ENCODE results near the gene EVX2. TPM values are rescaled to one million over a fixed set of nuclear protein-coding genes. Genes with fewer than 3 reads are reported as not detected.

Gene EVX2
- total and polyA plus RNA-seq, 2 of the 13 experiments (the other 11 are each of a cell fraction or from before 2014, with no cell fraction given) = not detected

DNA sequence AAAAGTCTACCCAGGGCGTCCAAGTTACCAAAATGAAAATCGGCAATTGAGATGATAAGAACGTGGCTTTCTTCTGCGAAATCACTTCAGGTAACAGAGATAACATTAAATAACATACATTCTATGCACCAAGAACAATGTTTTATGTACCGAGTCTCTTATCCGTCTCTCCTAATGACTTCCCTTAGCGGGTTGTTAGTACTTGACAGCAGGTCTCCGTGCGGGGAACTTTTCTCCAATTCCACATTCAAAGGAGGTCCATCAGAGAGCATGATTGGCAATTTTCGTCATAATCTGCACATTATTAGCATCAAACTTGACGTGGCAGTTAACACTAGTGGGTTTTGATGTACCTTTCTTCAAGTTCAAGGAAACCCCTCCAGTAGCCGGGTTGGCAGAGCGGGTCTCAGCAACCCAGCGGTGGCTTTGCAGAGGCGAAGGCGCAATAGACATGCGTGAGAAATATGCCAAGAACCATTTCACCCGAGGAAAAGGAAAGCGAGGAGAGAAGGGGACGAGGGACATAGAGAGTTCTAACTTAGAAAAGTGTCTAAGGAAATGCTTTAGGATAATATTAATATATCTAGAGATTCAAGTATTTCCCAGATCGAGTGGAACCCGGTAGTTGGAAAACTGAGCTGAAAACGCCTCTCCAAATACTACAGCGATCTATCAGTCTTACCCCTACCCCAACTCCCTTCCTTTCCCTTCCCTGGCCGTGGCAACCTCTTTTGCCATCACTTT lies 5.0 kb downstream of the EVX2 start:
- no peak for ATAC-seq
- no peak for FAIRE-seq
- H3K36me3 ChIP-seq (replicated peaks in 1 of 2; ENCODE audit: control insufficient read depth in 1 of 2, insufficient read depth in 2 of 2, low read length in 2 of 2) = no peaks in the 10 kb centered on the region
- H3K4me1 ChIP-seq (ENCODE audit: insufficient read depth, low read length) = no peaks in the 10 kb centered on the region
- DNase-seq (ENCODE audit: low spot score) = no peak
- H3K9ac ChIP-seq (ENCODE audit: insufficient read depth, low read depth, low read length) = no peak overlapping the region
- peaks cover 0 to 73% of the 10 kb centered on the region in 2 experiments; a peak in 4 of 5 replicates for H3K27me3 ChIP-seq (ENCODE audit: control insufficient read depth in 1 of 2, insufficient read depth in 2 of 2, low read length in 2 of 2)
- no peak overlapping the region for H3K4me2 ChIP-seq (ENCODE audit: low read depth, low read length)
- TF ChIP-seq RFXANK (CRISPR knock-in tag; IDR thresholded peaks at IDR 0.05) = no peak
- no peak for TF ChIP-seq ZBTB25 (CRISPR knock-in tag; IDR thresholded peaks at IDR 0.05)
- no peak for TF ChIP-seq TARDBP (CRISPR knock-in tag; IDR thresholded peaks at IDR 0.05)
- ChIA-PET POLR2A (no interaction called here), CTCF (ENCODE audit: low intra/inter-chr PET ratio, low total read pairs) (no interaction called here)
- H3K27ac ChIP-seq (ENCODE audit: extremely low read length, insufficient read depth, low read length) = no peak overlapping the region
- 34% methylated on average over 25 of the region's 25 CpGs for WGBS (ENCODE audit: low lambda C conversion rate)
- in situ Hi-C loops (cut with HindIII; ENCODE audit: extremely low pct_ligation_motif_present, low pct_unique_long_range_greater_than_20kb) = no loop called here
- intact Hi-C loops (cut with micrococcal nuclease; ENCODE audit: unreplicated experiment) = no loop called here
- H4K20me1 ChIP-seq (ENCODE audit: insufficient read depth, low read length) = no peaks in the 10 kb centered on the region
- H3K9me3 ChIP-seq (ENCODE audit: low read length) = no peaks in the 10 kb centered on the region
- no peak overlapping the region for H3K4me3 ChIP-seq (replicated peaks in 1 of 3; ENCODE audit: insufficient read depth in 1 of 3, low read depth in 2 of 3, low read length in 3 of 3)
- H2AFZ ChIP-seq (ENCODE audit: low read length) = no peak overlapping the region
- no TSS peak for BruUV-seq (replicated peaks)
- H3K79me2 ChIP-seq (ENCODE audit: insufficient read depth, low read length) = no peaks in the 10 kb centered on the region

DNA sequence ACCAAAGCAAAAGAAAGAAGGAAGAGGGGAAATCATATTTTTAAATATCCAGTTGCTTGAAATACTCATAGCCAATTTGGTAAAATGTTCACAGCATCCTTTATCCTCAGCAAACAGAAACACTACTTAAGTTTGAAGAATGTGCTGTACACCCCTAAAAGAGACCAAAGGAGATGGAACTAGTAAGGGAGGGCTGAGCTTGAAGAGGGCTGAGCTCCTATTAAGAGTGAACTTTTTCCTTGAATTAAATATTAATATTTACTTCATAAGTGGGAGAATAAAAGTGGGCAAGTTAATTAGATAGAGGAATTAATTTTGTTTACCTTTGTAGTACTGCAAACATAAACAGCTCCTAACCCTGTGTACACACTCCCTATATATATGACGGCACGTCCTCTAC lies 7.0 kb downstream of the EVX2 start:
- POLR2A ChIA-PET = no interaction called here
- Histone ChIP-seq H2AFZ (ENCODE audit: low read length) (no peak overlapping the region), H3K27ac (ENCODE audit: extremely low read length, insufficient read depth, low read length) (no peak overlapping the region), H3K9ac (ENCODE audit: insufficient read depth, low read depth, low read length) (no peak overlapping the region), H3K27me3 (ENCODE audit: control insufficient read depth in 1 of 2, insufficient read depth in 2 of 2, low read length in 2 of 2) (peaks cover 6 to 73% of the 10 kb centered on the region in 2 experiments), H3K4me3 (replicated peaks in 1 of 3; ENCODE audit: insufficient read depth in 1 of 3, low read depth in 2 of 3, low read length in 3 of 3) (no peak overlapping the region), H3K36me3 (replicated peaks in 1 of 2; ENCODE audit: control insufficient read depth in 1 of 2, insufficient read depth in 2 of 2, low read length in 2 of 2) (no peaks in the 10 kb centered on the region), H3K79me2 (ENCODE audit: insufficient read depth, low read length) (no peaks in the 10 kb centered on the region), H3K4me2 (ENCODE audit: low read depth, low read length) (no peak overlapping the region), H3K9me3 (ENCODE audit: low read length) (no peaks in the 10 kb centered on the region), H4K20me1 (ENCODE audit: insufficient read depth, low read length) (no peaks in the 10 kb centered on the region), H3K4me1 (ENCODE audit: insufficient read depth, low read length) (no peaks in the 10 kb centered on the region)
- CTCF ChIA-PET (ENCODE audit: low intra/inter-chr PET ratio, low total read pairs) = no interaction called here
- WGBS (ENCODE audit: low lambda C conversion rate) = 25% methylated on average over 2 of the region's 2 CpGs
- FAIRE-seq (no peak), DNase-seq (ENCODE audit: low spot score) (no peak), ATAC-seq (no peak)
- intact Hi-C loops (cut with micrococcal nuclease; ENCODE audit: unreplicated experiment) (no loop called here), in situ Hi-C loops (cut with HindIII; ENCODE audit: extremely low pct_ligation_motif_present, low pct_unique_long_range_greater_than_20kb) (no loop called here)
- BruUV-seq (replicated peaks) = no TSS peak
- TF ChIP-seq HDAC1 (CRISPR knock-in tag; IDR thresholded peaks at IDR 0.05) = no peak
- no peak for TF ChIP-seq ZSCAN30 (CRISPR knock-in tag; IDR thresholded peaks at IDR 0.05)
- no peak for TF ChIP-seq ZNF333 (CRISPR knock-in tag; IDR thresholded peaks at IDR 0.05; ENCODE audit: borderline replicate concordance)
- TF ChIP-seq ZNF331 (CRISPR knock-in tag; IDR thresholded peaks at IDR 0.05) = no peak
- no peak for TF ChIP-seq ZBTB3 (CRISPR knock-in tag; IDR thresholded peaks at IDR 0.05; ENCODE audit: borderline replicate concordance, low read depth)
- no peak for TF ChIP-seq ZFYVE20 (CRISPR knock-in tag; IDR thresholded peaks at IDR 0.05; ENCODE audit: borderline replicate concordance, low read depth)

All from HepG2 (cell line).